NCI-H82 treated with DMSO at 0.1 percent for 48 hours (cell line): ENCODE measurements around the gene FNDC3B.
A peak's percentile ranks its signal among the peaks of the same experiment; 100 is the strongest.
"Not testable (repeated sequence)": the region's sequence is repeated elsewhere in the genome, so short reads cannot be mapped to it uniquely, and the experiment has no call there.

ENCODE experiments used
- DNase-seq: peaks from one replicate; lab custom pipeline; 2025; ENCODE audit not compliant: unreplicated experiment; lab: John Stamatoyannopoulos, UW

Gene FNDC3B

GRCh38 chr3:172039436-172040077, at the start of gene FNDC3B:
Gene FNDC3B (plus strand): TSS chr3:172039578. CDS start chr3:172112480, 72,902 bp downstream.
- DNase-seq: peak; percentile 85

GRCh38 chr3:171990239-171990638, 49.1 kb upstream of the FNDC3B start:
- DNase-seq: not testable (repeated sequence)

GRCh38 chr3:171991166-171991565, 48.2 kb upstream of the FNDC3B start:
- DNase-seq: no peak

GRCh38 chr3:171994646-171995428, 44.5 kb upstream of the FNDC3B start:
- no peak for DNase-seq

GRCh38 chr3:171995486-171995885, 43.9 kb upstream of the FNDC3B start:
- no peak for DNase-seq

GRCh38 chr3:171996178-171996817, 43.1 kb upstream of the FNDC3B start:
- no peak for DNase-seq

GRCh38 chr3:171998731-171999130, 40.6 kb upstream of the FNDC3B start:
- not testable (repeated sequence) for DNase-seq

- DNase-seq: not testable (repeated sequence)
Measured at GRCh38 chr3:172001616-172002015, 37.8 kb upstream of the FNDC3B start.

- no peak for DNase-seq
Measured at GRCh38 chr3:172002512-172003078, 36.8 kb upstream of the FNDC3B start.

- DNase-seq: no peak
Measured at GRCh38 chr3:172003146-172003545, 36.2 kb upstream of the FNDC3B start.

GRCh38 chr3:172007065-172007370, 32.4 kb upstream of the FNDC3B start:
- DNase-seq: no peak

- no peak for DNase-seq
Measured at GRCh38 chr3:172009803-172010202, 29.6 kb upstream of the FNDC3B start.

GRCh38 chr3:172012775-172013174, 26.6 kb upstream of the FNDC3B start:
- no peak for DNase-seq

- DNase-seq: no peak
Measured at GRCh38 chr3:172014145-172014544, 25.2 kb upstream of the FNDC3B start.

- no peak for DNase-seq
Measured at GRCh38 chr3:172018364-172018763, 21.0 kb upstream of the FNDC3B start.

- no peak for DNase-seq
Measured at GRCh38 chr3:172020763-172021162, 18.6 kb upstream of the FNDC3B start.

- no peak for DNase-seq
Measured at GRCh38 chr3:172021164-172021563, 18.2 kb upstream of the FNDC3B start.

GRCh38 chr3:172021859-172022258, 17.5 kb upstream of the FNDC3B start:
- no peak for DNase-seq

GRCh38 chr3:172023915-172024314, 15.5 kb upstream of the FNDC3B start:
- no peak for DNase-seq

GRCh38 chr3:172024679-172025078, 14.7 kb upstream of the FNDC3B start:
- no peak for DNase-seq

- no peak for DNase-seq
Measured at GRCh38 chr3:172029425-172030098, 9.8 kb upstream of the FNDC3B start.
